CD14-positive monocyte (primary cell): ENCODE results near the gene AP1B1. TPM values are rescaled to one million over a fixed set of nuclear protein-coding genes. Genes with fewer than 3 reads are reported as not detected.

Experiments
- DNase-seq, 3 donors: peaks; one replicate each; pipeline ENCODE4 v3.0.0-alpha.2; 2011 to 2022
- H2AFZ ChIP-seq: 2 replicates; pipeline ENCODE4 v1.6.0; 2012; ENCODE audit warnings: mild to moderate bottlenecking, low read depth, low read length, inconsistent platforms; ENCODE audit not compliant: insufficient read depth, poor library complexity, severe bottlenecking
- H3K27ac ChIP-seq, 2 donors: 1 replicate in 1 of 2; 2 replicates in 1 of 2; pipeline ENCODE4 v1.5.1; 2012 to 2013; ENCODE audit warnings: low read length in 2 of 2, control low read depth in 1 of 2, inconsistent platforms in 1 of 2, low read depth in 1 of 2, mild to moderate bottlenecking in 1 of 2
- H3K27me3 ChIP-seq, 2 donors: one replicate each; pipeline versions ENCODE4 v1.6.0 to v1.6.1; 2011 to 2013; ENCODE audit warnings: low read length in 2 of 2; ENCODE audit not compliant: control insufficient read depth in 2 of 2, insufficient read depth in 2 of 2
- H3K36me3 ChIP-seq, 2 donors: replicated peaks in 1 of 2; 1 replicate in 1 of 2; 2 replicates in 1 of 2; pipeline versions ENCODE4 v1.5.1 to v1.6.1; 2012 to 2013; ENCODE audit warnings: low read length in 2 of 2, control low read depth in 1 of 2, inconsistent platforms in 1 of 2, mild to moderate bottlenecking in 1 of 2; ENCODE audit not compliant: insufficient read depth in 2 of 2, control insufficient read depth in 1 of 2
- H3K4me1 ChIP-seq, 2 donors: 1 replicate in 1 of 2; 2 replicates in 1 of 2; pipeline versions ENCODE4 v1.5.1 to v1.6.1; 2012 to 2013; ENCODE audit warnings: low read length in 2 of 2, control low read depth in 1 of 2, inconsistent platforms in 1 of 2, mild to moderate bottlenecking in 1 of 2, moderate library complexity in 1 of 2; ENCODE audit not compliant: insufficient read depth in 2 of 2, control insufficient read depth in 1 of 2
- H3K4me2 ChIP-seq: replicated peaks from 2 replicates; pipeline ENCODE3; 2012; ENCODE audit warnings: low read length, moderate library complexity, mild to moderate bottlenecking; ENCODE audit not compliant: poor library complexity, severe bottlenecking; ENCODE audit errors: extremely low read depth
- H3K4me3 ChIP-seq, 3 experiments: fragments of 200-600 bp in 1 of 3; sonication (generic) in 1 of 3; replicated peaks in 1 of 3; 1 replicate in 2 of 3; 2 replicates in 1 of 3; pipeline ENCODE4 v1.5.1; 2011 to 2013; ENCODE audit warnings: low read length in 3 of 3, mild to moderate bottlenecking in 3 of 3, control low read depth in 2 of 3, low read depth in 2 of 3, inconsistent platforms in 1 of 3, moderate library complexity in 1 of 3
- H3K79me2 ChIP-seq: 2 replicates; pipeline ENCODE4 v1.6.0; 2012; ENCODE audit warnings: mild to moderate bottlenecking, control low read depth, inconsistent platforms, low read length, moderate library complexity; ENCODE audit not compliant: insufficient read depth
- H3K9ac ChIP-seq: 2 replicates; pipeline ENCODE4 v1.6.0; 2017; ENCODE audit warnings: low read length, mild to moderate bottlenecking; ENCODE audit not compliant: insufficient read depth, poor library complexity, severe bottlenecking
- H3K9me3 ChIP-seq, 2 donors: replicated peaks in 1 of 2; 1 replicate in 1 of 2; 2 replicates in 1 of 2; pipeline versions ENCODE4 v1.5.1 to v1.6.1; 2012 to 2013; ENCODE audit warnings: low read length in 2 of 2, control low read depth in 1 of 2; ENCODE audit not compliant: control insufficient read depth in 1 of 2, insufficient read depth in 1 of 2
- H4K20me1 ChIP-seq: 2 replicates; pipeline ENCODE4 v1.6.0; 2012; ENCODE audit warnings: mild to moderate bottlenecking, low read length, control low read depth, moderate library complexity; ENCODE audit not compliant: insufficient read depth
- H3K27ac Mint-ChIP-seq, 7 donors: one replicate each; pipeline ENCODE4 v1.8.0; 2020; ENCODE audit warnings: mild to moderate bottlenecking in 7 of 7, mixed read lengths in 7 of 7, moderate library complexity in 6 of 7, inconsistent platforms in 2 of 7
- H3K27me3 Mint-ChIP-seq, 3 donors: one replicate each; pipeline ENCODE4 v1.8.0; 2021 to 2022; ENCODE audit warnings: low read depth in 3 of 3, mild to moderate bottlenecking in 3 of 3, mixed read lengths in 3 of 3, moderate library complexity in 3 of 3, inconsistent platforms in 1 of 3
- H3K36me3 Mint-ChIP-seq, 2 donors: one replicate each; pipeline ENCODE4 v1.8.0; 2020; ENCODE audit warnings: mixed read lengths in 2 of 2, inconsistent platforms in 1 of 2, mild to moderate bottlenecking in 1 of 2
- H3K4me1 Mint-ChIP-seq: one replicate; pipeline ENCODE4 v1.8.0; 2020; ENCODE audit warnings: mild to moderate bottlenecking, mixed read lengths
- H3K4me3 Mint-ChIP-seq, 2 donors: one replicate each; pipeline ENCODE4 v1.8.0; 2020; ENCODE audit warnings: mild to moderate bottlenecking in 2 of 2, mixed read lengths in 2 of 2, moderate library complexity in 1 of 2
- H3K9me3 Mint-ChIP-seq, 7 donors: one replicate each; pipeline ENCODE4 v1.8.0; 2020 to 2022; ENCODE audit warnings: mixed read lengths in 7 of 7, mild to moderate bottlenecking in 6 of 7, moderate library complexity in 6 of 7, inconsistent platforms in 2 of 7
- CTCF ChIP-seq: fragments of 200-600 bp; IDR thresholded peaks from one replicate; pipeline ENCODE4 v1.8.0; 2022; ENCODE audit warnings: antibody characterized with exemption, mild to moderate bottlenecking
- WGBS: methylation state at CpG from one replicate; pipeline ENCODE4 v1.1.5; 2013; ENCODE audit warnings: missing lambda C conversion rate; ENCODE audit not compliant: insufficient coverage; 5-methylcytosine and 5-hydroxymethylcytosine counted together
- intact Hi-C, 2 donors: fragments of 100-400 bp; cut with micrococcal nuclease; formaldehyde crosslinking; loops; one replicate each; pipeline versions ENCODE4 v1.15.0 to v1.15.1; 2023
- polyA plus RNA-seq, 3 donors: library from polyadenylated mRNA; depleted of rRNA in 1 of 3; unstranded in 2 of 3; stranded (reverse) in 1 of 3; fragments of 300-500 nt in 2 of 3; fragments of >200 nt in 1 of 3; fragmentation: Illumina TruSeq in 2 of 3; gene quantifications; 1 replicate in 2 of 3; 2 replicates in 1 of 3; pipeline ENCODE4 v1.2.3, GENCODE V29; 2012 to 2021

Gene AP1B1
- polyA plus RNA-seq, 3 donors = 29.0 to 102 (median 40.3) TPM

DNA sequence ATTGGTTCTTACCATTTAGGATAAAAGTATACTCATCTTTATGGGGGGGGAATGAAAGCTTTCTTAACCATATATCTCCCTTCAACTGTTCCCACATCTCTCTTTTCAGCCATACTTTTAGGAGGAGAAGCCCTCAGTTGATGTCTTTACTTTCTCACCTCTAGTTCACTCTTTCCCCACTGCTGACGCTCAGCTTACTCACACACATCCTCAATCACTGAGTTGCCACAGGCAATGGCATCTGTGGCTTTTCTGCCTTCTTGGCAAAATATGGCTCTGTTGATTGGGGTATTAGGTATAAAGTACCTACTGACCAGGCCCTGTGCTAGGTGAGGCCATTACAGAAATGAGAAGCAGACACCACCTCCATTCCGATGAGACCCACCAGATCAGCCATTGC is 12.2 kb upstream of the AP1B1 start:
- Histone ChIP-seq H4K20me1 (no peaks in the 10 kb centered on the region), H3K27ac (no peak overlapping the region), H3K27me3 (no peaks in the 10 kb centered on the region), H3K79me2 (no peaks in the 10 kb centered on the region), H2AFZ (no peak overlapping the region), H3K4me3 (no peak overlapping the region), H3K9me3 (no peaks in the 10 kb centered on the region), H3K4me1 (no peaks in the 10 kb centered on the region), H3K4me2 (no peak overlapping the region), H3K9ac (no peak overlapping the region), H3K36me3 (no peaks in the 10 kb centered on the region)
- Mint-ChIP-seq H3K4me3 (no peak overlapping the region), H3K27me3 (peaks cover 0 to 2% (median 1%) of the 10 kb centered on the region in 3 donors), H3K4me1 (peaks cover 3% of the 10 kb centered on the region), H3K27ac (no peak overlapping the region), H3K9me3 (peaks cover 0 to 3% (median 0%) of the 10 kb centered on the region in 7 donors), H3K36me3 (no peaks in the 10 kb centered on the region)
- TF ChIP-seq CTCF = no peak
- WGBS = 100% methylated on average over 1 of the region's 2 CpGs
- DNase-seq = no peak
- intact Hi-C loops = no loop called here

DNA sequence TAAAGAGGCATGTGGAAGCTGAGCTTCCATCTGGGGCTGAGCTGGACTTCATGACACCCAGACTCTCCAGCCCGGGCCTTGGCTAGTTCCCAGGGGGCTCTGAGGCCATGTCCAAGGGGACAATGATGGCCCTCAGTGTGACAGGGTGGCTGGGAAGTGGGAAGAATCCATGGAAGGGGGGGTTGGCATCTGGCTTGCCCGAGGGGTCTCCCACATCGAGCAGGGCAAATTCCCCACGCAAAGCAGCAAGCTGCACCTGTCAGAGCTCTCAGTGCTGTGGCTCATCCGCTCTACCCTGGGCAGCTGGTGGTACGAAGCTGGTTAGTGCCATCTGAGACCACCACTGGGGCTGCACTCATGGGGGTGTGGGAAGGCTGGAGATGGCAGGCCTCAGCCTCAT is 9.4 kb upstream of the AP1B1 start:
- intact Hi-C loops = loop anchor here (10.0 kb wide), 1 partner anchor 127 kb away; no protein-coding TSS in a partner anchor
- Histone ChIP-seq H3K9ac (no peak overlapping the region), H3K27me3 (no peaks in the 10 kb centered on the region), H3K9me3 (no peaks in the 10 kb centered on the region), H3K36me3 (no peaks in the 10 kb centered on the region), H3K79me2 (no peaks in the 10 kb centered on the region), H3K27ac (no peak overlapping the region), H3K4me2 (no peak overlapping the region), H3K4me1 (peaks cover 12 to 13% of the 10 kb centered on the region in 2 donors), H3K4me3 (no peak overlapping the region), H4K20me1 (no peaks in the 10 kb centered on the region), H2AFZ (no peak overlapping the region)
- 96% methylated on average over 6 of the region's 6 CpGs for WGBS
- Mint-ChIP-seq H3K27ac (no peak overlapping the region), H3K4me1 (peaks cover 16% of the 10 kb centered on the region), H3K9me3 (peaks cover 0 to 3% (median 0%) of the 10 kb centered on the region in 7 donors), H3K36me3 (no peaks in the 10 kb centered on the region), H3K4me3 (no peak overlapping the region), H3K27me3 (peaks cover 0 to 2% (median 0%) of the 10 kb centered on the region in 3 donors)
- no peak for TF ChIP-seq CTCF
- no peak for DNase-seq
